Raji (cell line): Measurements from ENCODE around the gene ALS2CL.

Experiments used
- POLR2A ChIP-seq: IDR thresholded peaks from 2 replicates; pipeline ENCODE4 v1.6.1; 2011; ENCODE audit warnings: low read depth, low read length, control low read depth; ENCODE audit not compliant: insufficient read depth

ALS2CL gene

GRCh38 chr3:46719044-46719565 lies 25.6 kb upstream of the ALS2CL start:
- no peak for TF ChIP-seq POLR2A

- no peak for TF ChIP-seq POLR2A
Observed at GRCh38 chr3:46717447-46718231, 24.2 kb upstream of the ALS2CL start, which contains the start of gene PRSS50. Gene PRSS50 (minus strand): TSS chr3:46717869. CDS start chr3:46717824, 45 bp downstream.

DNA sequence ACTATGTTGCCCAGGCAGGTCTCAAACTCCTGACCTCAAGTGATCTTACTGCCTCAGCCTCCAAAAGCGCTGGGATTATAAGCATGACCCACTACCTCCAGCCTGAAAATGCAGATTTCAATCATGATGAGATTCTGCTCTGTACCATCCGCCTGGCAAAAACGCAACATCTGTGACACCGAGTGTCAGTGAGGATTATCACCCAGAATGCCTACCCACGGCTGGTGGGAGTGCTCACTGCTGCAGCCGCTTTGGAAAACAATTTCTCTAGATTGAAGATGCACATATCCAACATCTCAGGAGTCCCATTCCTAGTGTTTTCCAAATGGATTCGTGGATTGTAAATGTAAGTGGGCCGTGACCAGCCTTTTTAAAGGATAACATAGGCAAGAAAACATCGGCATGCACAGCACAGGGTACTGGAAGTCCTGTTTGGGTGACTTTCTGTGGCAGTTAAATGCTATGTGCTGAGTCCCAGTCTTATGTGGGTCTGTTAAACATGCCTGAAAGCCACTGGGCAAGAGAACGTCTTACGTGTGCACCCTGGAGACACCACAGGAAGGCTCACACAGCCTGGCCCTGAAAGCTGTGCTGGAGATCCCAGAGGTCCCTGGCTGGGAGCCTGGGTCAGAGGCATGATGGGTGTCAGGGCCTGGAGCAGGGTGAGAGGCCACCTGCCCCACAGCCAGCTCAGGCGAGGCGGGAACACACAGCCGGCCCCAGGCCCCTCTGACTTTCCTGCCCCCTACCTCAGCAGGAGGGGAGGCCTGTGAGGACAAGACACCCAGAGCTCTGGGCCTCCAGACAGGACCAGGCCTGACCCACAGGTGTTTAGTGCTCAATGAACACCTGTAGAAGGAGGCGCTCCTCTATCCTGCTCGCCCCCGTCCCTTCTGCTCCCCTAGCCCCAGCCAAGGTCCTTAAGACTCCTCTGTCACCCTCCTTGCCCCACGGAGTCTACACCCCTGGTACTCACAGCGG lies 23.3 kb upstream of the ALS2CL start:
- TF ChIP-seq POLR2A: no peak

DNA sequence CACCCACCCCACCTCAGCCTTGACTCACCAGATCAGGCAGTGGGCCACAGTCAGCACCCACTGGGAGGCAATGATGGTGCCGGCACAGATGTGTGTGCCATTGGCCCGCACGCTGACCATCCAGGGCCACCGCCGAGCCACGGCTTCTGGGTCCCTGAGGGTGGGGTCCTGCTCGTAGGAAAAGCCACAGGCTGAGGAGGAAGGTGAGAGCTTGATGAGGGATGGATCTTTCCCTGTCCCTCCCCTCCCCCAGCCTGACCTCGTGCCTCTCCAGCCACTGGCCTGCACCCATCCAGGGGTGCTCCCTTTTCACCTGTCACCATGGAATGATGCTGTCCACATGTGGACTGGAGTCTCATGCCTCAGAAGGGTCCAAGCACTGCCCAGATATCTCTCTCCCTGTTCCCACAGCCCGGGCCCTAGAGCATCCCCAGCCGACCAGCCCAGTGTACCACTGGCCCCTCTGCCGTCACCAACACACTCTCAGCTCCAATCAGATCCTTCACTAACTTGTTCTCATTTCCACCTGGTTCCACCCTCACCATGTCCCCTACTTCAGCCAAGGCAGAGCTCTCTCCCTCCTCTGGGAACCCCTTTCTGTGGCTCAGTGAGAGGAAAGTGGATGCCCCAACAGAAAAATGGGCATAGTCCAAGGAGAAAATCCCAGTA lies 22.2 kb upstream of the ALS2CL start:
- no peak for TF ChIP-seq POLR2A

- TF ChIP-seq POLR2A: no peak
Observed at GRCh38 chr3:46714728-46715506, 21.4 kb upstream of the ALS2CL start.

GRCh38 chr3:46713898-46714552 lies 20.5 kb upstream of the ALS2CL start:
- TF ChIP-seq POLR2A: no peak

GRCh38 chr3:46713050-46713897 lies 19.8 kb upstream of the ALS2CL start:
- TF ChIP-seq POLR2A: no peak

- no peak for TF ChIP-seq POLR2A
Observed at GRCh38 chr3:46712191-46713049, 18.9 kb upstream of the ALS2CL start.

- TF ChIP-seq POLR2A: no peak
Observed at GRCh38 chr3:46711760-46712159, 18.3 kb upstream of the ALS2CL start.

GRCh38 chr3:46711305-46711704 lies 17.8 kb upstream of the ALS2CL start:
- TF ChIP-seq POLR2A: no peak

- no peak for TF ChIP-seq POLR2A
Observed at GRCh38 chr3:46710671-46711295, 17.3 kb upstream of the ALS2CL start.

DNA sequence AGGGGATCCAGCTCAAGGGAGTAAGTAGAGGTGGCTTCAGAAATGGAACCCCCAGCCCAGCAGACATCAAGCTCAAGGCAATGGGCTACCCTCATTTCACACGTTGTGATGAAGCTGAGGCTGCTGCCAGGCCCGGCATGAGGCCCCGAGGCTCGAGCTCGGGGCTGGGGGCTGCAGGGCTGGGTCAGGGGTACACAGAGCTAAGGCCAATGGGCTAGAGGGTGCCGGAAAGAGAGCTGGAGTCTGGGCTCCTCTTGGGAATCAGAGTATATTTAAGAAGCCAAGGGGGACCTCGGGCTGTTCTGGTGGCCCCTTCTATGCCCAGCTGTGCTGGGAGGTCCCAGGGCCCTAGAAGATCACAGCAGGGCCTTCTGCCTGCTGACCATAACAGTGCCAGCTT lies 16.8 kb upstream of the ALS2CL start:
- no peak for TF ChIP-seq POLR2A

DNA sequence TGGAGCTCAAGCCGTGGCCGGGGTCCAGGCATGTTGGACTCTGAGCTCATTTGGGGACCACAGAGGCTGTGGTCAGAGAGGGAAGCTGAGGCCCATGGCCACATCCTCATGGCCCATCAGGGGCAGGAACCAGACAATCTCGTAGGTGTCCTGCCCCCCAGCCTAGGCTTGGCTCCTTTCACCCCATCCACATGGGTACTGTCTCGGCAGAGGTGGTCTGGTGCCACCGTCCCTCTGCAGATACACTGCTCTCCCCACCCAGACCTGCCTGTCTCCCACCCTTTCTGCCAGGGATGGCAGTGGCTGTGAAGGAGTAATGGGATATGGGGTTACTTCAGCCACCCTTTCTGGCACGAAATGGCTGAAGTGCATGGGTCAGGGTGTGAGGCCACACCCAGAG lies 16.2 kb upstream of the ALS2CL start:
- TF ChIP-seq POLR2A: no peak
